ENCODE results near the gene CHST14.
"Not testable (repeated sequence)": the region's sequence is repeated elsewhere in the genome, so short reads cannot be mapped to it uniquely, and the experiment has no call there.

CHST14 gene

GRCh38 chr15:40441565-40442531 is 28.9 kb upstream of the CHST14 start:
- no peak for DNase-seq

GRCh38 chr15:40443255-40443654 is 27.5 kb upstream of the CHST14 start:
- no peak for DNase-seq

GRCh38 chr15:40443846-40444245 is 26.9 kb upstream of the CHST14 start:
- DNase-seq: no peak

- DNase-seq: no peak
Measured at GRCh38 chr15:40444736-40445135, 26.0 kb upstream of the CHST14 start.

- no peak for DNase-seq
Measured at GRCh38 chr15:40445421-40445922, 25.3 kb upstream of the CHST14 start.

- no peak for DNase-seq
Measured at GRCh38 chr15:40446144-40446543, 24.6 kb upstream of the CHST14 start.

- no peak for DNase-seq
Measured at GRCh38 chr15:40448354-40448753, 22.4 kb upstream of the CHST14 start.

GRCh38 chr15:40449275-40449674 is 21.5 kb upstream of the CHST14 start:
- no peak for DNase-seq

- DNase-seq: no peak
Measured at GRCh38 chr15:40450047-40450446, 20.7 kb upstream of the CHST14 start.

- no peak for DNase-seq
Measured at GRCh38 chr15:40451527-40452158, 19.1 kb upstream of the CHST14 start.

GRCh38 chr15:40452296-40453090 is 18.3 kb upstream of the CHST14 start:
- DNase-seq: no peak

GRCh38 chr15:40453941-40454340 is 16.8 kb upstream of the CHST14 start:
- DNase-seq: not testable (repeated sequence)

- DNase-seq: no peak
Measured at GRCh38 chr15:40454904-40455391, 15.8 kb upstream of the CHST14 start.

- DNase-seq: no peak
Measured at GRCh38 chr15:40456299-40456712, 14.5 kb upstream of the CHST14 start.

- no peak for DNase-seq
Measured at GRCh38 chr15:40456738-40457137, 14.0 kb upstream of the CHST14 start.

- DNase-seq: no peak
Measured at GRCh38 chr15:40458495-40459371, 12.1 kb upstream of the CHST14 start.

- no peak for DNase-seq
Measured at GRCh38 chr15:40459391-40460015, 11.3 kb upstream of the CHST14 start.

- no peak for DNase-seq
Measured at GRCh38 chr15:40460404-40460803, 10.4 kb upstream of the CHST14 start.

- DNase-seq: no peak
Measured at GRCh38 chr15:40461958-40462357, 8.8 kb upstream of the CHST14 start.

- DNase-seq: no peak
Measured at GRCh38 chr15:40463279-40463678, 7.5 kb upstream of the CHST14 start.

GRCh38 chr15:40463886-40464545 is 6.8 kb upstream of the CHST14 start:
- DNase-seq: no peak
